ENCODE measurements around the gene PPP1R1C. TPM values are rescaled to one million over a fixed set of nuclear protein-coding genes. Genes with fewer than 3 reads are reported as not detected.

The PPP1R1C gene
- total RNA-seq, 1 donor from 2014 or later, result 5.5 TPM

GRCh38 chr2:182080493-182080892 is 94.8 kb downstream of the PPP1R1C start:
- Histone ChIP-seq H3K27ac (no peak overlapping the region), H3F3A (ENCODE audit: low read depth) (no peaks in the 10 kb centered on the region), H3K36me3 (no peaks in the 10 kb centered on the region), H2AFZ (replicated peaks) (no peak overlapping the region), H3K9ac (no peak overlapping the region), H3K9me3 (ENCODE audit: low read depth) (no peaks in the 10 kb centered on the region), H3K27me3 (no peaks in the 10 kb centered on the region), H4K20me1 (ENCODE audit: low read depth) (no peaks in the 10 kb centered on the region), H3K79me2 (ENCODE audit: low read depth) (no peaks in the 10 kb centered on the region), H3K4me1 (no peaks in the 10 kb centered on the region), H3K4me3 (no peak overlapping the region), H3K4me2 (no peak overlapping the region)
- H3K36me3 Mint-ChIP-seq, result no peaks in the 10 kb centered on the region
- TF ChIP-seq EZH2phosphoT487 (IDR thresholded peaks at IDR 0.05) (no peak), EZH2 (IDR thresholded peaks at IDR 0.05) (no peak), CTCF (IDR thresholded peaks at IDR 0.05) (no peak)
- H3K27ac Mint-ChIP-seq, result no peak overlapping the region
- no peak overlapping the region for H3K4me3 Mint-ChIP-seq
- no peaks in the 10 kb centered on the region for H3K4me1 Mint-ChIP-seq
- no peaks in the 10 kb centered on the region for H3K27me3 Mint-ChIP-seq (ENCODE audit: insufficient read depth, low read depth)
- H3K9me3 Mint-ChIP-seq, result no peaks in the 10 kb centered on the region
- DNase-seq (ENCODE audit: low spot score), result no peak

GRCh38 chr2:182081602-182082260 is 96.1 kb downstream of the PPP1R1C start:
- Histone ChIP-seq H3K36me3 (no peaks in the 10 kb centered on the region), H3K27me3 (no peaks in the 10 kb centered on the region), H2AFZ (replicated peaks) (no peak overlapping the region), H3K9me3 (ENCODE audit: low read depth) (no peaks in the 10 kb centered on the region), H3K4me2 (no peak overlapping the region), H3K9ac (no peak overlapping the region), H4K20me1 (ENCODE audit: low read depth) (no peaks in the 10 kb centered on the region), H3K4me1 (peaks cover under 1% of the 10 kb centered on the region), H3K79me2 (ENCODE audit: low read depth) (no peaks in the 10 kb centered on the region), H3K4me3 (no peak overlapping the region), H3F3A (ENCODE audit: low read depth) (no peaks in the 10 kb centered on the region), H3K27ac (no peak overlapping the region)
- Mint-ChIP-seq H3K36me3 (no peaks in the 10 kb centered on the region), H3K4me1 (peaks cover 2% of the 10 kb centered on the region), H3K4me3 (no peak overlapping the region), H3K27me3 (ENCODE audit: insufficient read depth, low read depth) (no peaks in the 10 kb centered on the region), H3K9me3 (no peaks in the 10 kb centered on the region), H3K27ac (no peak overlapping the region)
- DNase-seq (ENCODE audit: low spot score), result no peak
- no peak for TF ChIP-seq CTCF (IDR thresholded peaks at IDR 0.05)
- TF ChIP-seq EZH2 (IDR thresholded peaks at IDR 0.05), result no peak
- no peak for TF ChIP-seq EZH2phosphoT487 (IDR thresholded peaks at IDR 0.05)

GRCh38 chr2:182088681-182089320 is 103.1 kb downstream of the PPP1R1C start:
- no peak for DNase-seq (ENCODE audit: low spot score)
- Mint-ChIP-seq H3K27ac (no peak overlapping the region), H3K36me3 (no peaks in the 10 kb centered on the region), H3K9me3 (no peaks in the 10 kb centered on the region), H3K27me3 (ENCODE audit: insufficient read depth, low read depth) (no peaks in the 10 kb centered on the region), H3K4me3 (no peak overlapping the region), H3K4me1 (peaks cover 11% of the 10 kb centered on the region)
- Histone ChIP-seq H2AFZ (replicated peaks) (no peak overlapping the region), H3F3A (ENCODE audit: low read depth) (no peaks in the 10 kb centered on the region), H3K9ac (no peak overlapping the region), H3K36me3 (no peaks in the 10 kb centered on the region), H3K9me3 (ENCODE audit: low read depth) (no peaks in the 10 kb centered on the region), H4K20me1 (ENCODE audit: low read depth) (no peaks in the 10 kb centered on the region), H3K4me3 (no peak overlapping the region), H3K79me2 (ENCODE audit: low read depth) (no peaks in the 10 kb centered on the region), H3K27ac (no peak overlapping the region), H3K4me1 (peaks cover 9% of the 10 kb centered on the region), H3K27me3 (no peaks in the 10 kb centered on the region), H3K4me2 (no peak overlapping the region)
- TF ChIP-seq EZH2 (IDR thresholded peaks at IDR 0.05) (no peak), CTCF (IDR thresholded peaks at IDR 0.05) (no peak), EZH2phosphoT487 (IDR thresholded peaks at IDR 0.05) (no peak)
